ENCODE results near the gene TAF12. TPM values are rescaled to one million over a fixed set of nuclear protein-coding genes. Genes with fewer than 3 reads are reported as not detected.
"Not testable (repeated sequence)": the region's sequence is repeated elsewhere in the genome, so short reads cannot be mapped to it uniquely, and the experiment has no call there.

TAF12 gene
- polyA plus RNA-seq, 1 of the 3 experiments (the other 2 are of a cell fraction): 34.9 TPM

- Histone ChIP-seq H3K27me3 (ENCODE audit: insufficient read depth) (no peaks in the 10 kb centered on the region), H3K9me2 (no peaks in the 10 kb centered on the region), H3K4me1 (ENCODE audit: control insufficient read depth in 1 of 2, insufficient read depth in 2 of 2, low read depth in 1 of 2, low read length in 1 of 2) (peaks cover 5% of the 10 kb centered on the region in 2 experiments; a peak in 1 of 4 replicates), H4K20me1 (ENCODE audit: insufficient read depth) (no peaks in the 10 kb centered on the region), H3K36me3 (replicated peaks in 1 of 2; ENCODE audit: control insufficient read depth in 1 of 2, insufficient read depth in 2 of 2, low read length in 1 of 2) (no peaks in the 10 kb centered on the region), H3K27ac (ENCODE audit: low read depth in 2 of 2, low read length in 1 of 2) (no peak overlapping the region), H3K9ac (no peak overlapping the region), H3K79me2 (ENCODE audit: insufficient read depth) (no peaks in the 10 kb centered on the region), H3K9me3 (no peaks in the 10 kb centered on the region), H3K4me2 (no peak overlapping the region), H2AFZ (ENCODE audit: low read depth) (no peak overlapping the region), H3F3A (replicated peaks; ENCODE audit: insufficient read depth) (peaks cover 3% of the 10 kb centered on the region), H3K4me3 (ENCODE audit: low read depth in 2 of 2, low read length in 1 of 2) (no peak overlapping the region)
- CTCF ChIA-PET: no interaction called here
- TF ChIP-seq GABPA (IDR thresholded peaks at IDR 0.05; ENCODE audit: low read depth): no peak
- no peak for TF ChIP-seq MAX (IDR thresholded peaks at IDR 0.05; ENCODE audit: low read depth)
- TF ChIP-seq GATA2 (CRISPR knock-in tag; IDR thresholded peaks at IDR 0.05): no peak
- TF ChIP-seq RFX5 (IDR thresholded peaks at IDR 0.05; ENCODE audit: low read length): no peak
- DNase-seq: no peak
- POLR2A ChIA-PET: no interaction called here
- 74% methylated on average over 6 of the region's 7 CpGs for WGBS (ENCODE audit: low lambda C conversion rate)
Observed at GRCh38 chr1:28663871-28664470, 21.1 kb upstream of the TAF12 start.

- no peaks in the 10 kb centered on the region for H4K20me1 ChIP-seq (ENCODE audit: insufficient read depth)
- H3K79me2 ChIP-seq (ENCODE audit: insufficient read depth): no peaks in the 10 kb centered on the region
- DNase-seq: no peak
- no peaks in the 10 kb centered on the region for H3F3A ChIP-seq (replicated peaks; ENCODE audit: insufficient read depth)
- no peak overlapping the region for H2AFZ ChIP-seq (ENCODE audit: low read depth)
- TF ChIP-seq RFX5 (IDR thresholded peaks at IDR 0.05; ENCODE audit: low read length) (no peak), EP300 (IDR thresholded peaks at IDR 0.05; ENCODE audit: borderline replicate concordance in 1 of 2, low read depth in 1 of 2, low read length in 1 of 2) (no peak), GABPA (IDR thresholded peaks at IDR 0.05; ENCODE audit: low read depth) (no peak), TCF12 (IDR thresholded peaks at IDR 0.05) (no peak), ELF1 (IDR thresholded peaks at IDR 0.05) (no peak), SMC3 (IDR thresholded peaks at IDR 0.05; ENCODE audit: low read depth, low read length) (no peak), JUND (IDR thresholded peaks at IDR 0.05) (no peak)
- CTCF ChIA-PET: interaction anchor here (1.1 to 1.4 kb wide), 2 partner anchors 12 to 13 kb away, joined by 3 to 4 read pairs; no protein-coding TSS in a partner anchor
- 80% methylated on average over 6 of the region's 6 CpGs for WGBS (ENCODE audit: low lambda C conversion rate)
- H3K9me2 ChIP-seq: no peaks in the 10 kb centered on the region
- H3K36me3 ChIP-seq (replicated peaks in 1 of 2; ENCODE audit: control insufficient read depth in 1 of 2, insufficient read depth in 2 of 2, low read length in 1 of 2): no peaks in the 10 kb centered on the region
- H3K27ac ChIP-seq (ENCODE audit: low read depth in 2 of 2, low read length in 1 of 2): no peak overlapping the region
- no peak overlapping the region for H3K4me3 ChIP-seq (ENCODE audit: low read depth in 2 of 2, low read length in 1 of 2)
- no peaks in the 10 kb centered on the region for H3K4me1 ChIP-seq (ENCODE audit: control insufficient read depth in 1 of 2, insufficient read depth in 2 of 2, low read depth in 1 of 2, low read length in 1 of 2)
- no peak overlapping the region for H3K9ac ChIP-seq
- H3K4me2 ChIP-seq: no peak overlapping the region
- POLR2A ChIA-PET: interaction anchor here (0.6 to 1.4 kb wide), 2 partner anchors 8 to 12 kb away, joined by 3 to 4 read pairs; partner anchors contain the start of gene RNU11
- H3K27me3 ChIP-seq (ENCODE audit: insufficient read depth): no peaks in the 10 kb centered on the region
- H3K9me3 ChIP-seq: no peaks in the 10 kb centered on the region
Observed at GRCh38 chr1:28656335-28656734, 13.5 kb upstream of the TAF12 start.

GRCh38 chr1:28655448-28656311, 12.8 kb upstream of the TAF12 start:
- H3K79me2 ChIP-seq (ENCODE audit: insufficient read depth); H3K4me1 ChIP-seq (ENCODE audit: control insufficient read depth in 1 of 2, insufficient read depth in 2 of 2, low read depth in 1 of 2, low read length in 1 of 2); H3K4me3 ChIP-seq (ENCODE audit: low read depth in 2 of 2, low read length in 1 of 2); H3K9ac ChIP-seq; H2AFZ ChIP-seq (ENCODE audit: low read depth); H3K9me3 ChIP-seq; H3K27ac ChIP-seq (ENCODE audit: low read depth in 2 of 2, low read length in 1 of 2); H3K27me3 ChIP-seq (ENCODE audit: insufficient read depth); H3K36me3 ChIP-seq (replicated peaks in 1 of 2; ENCODE audit: control insufficient read depth in 1 of 2, insufficient read depth in 2 of 2, low read length in 1 of 2); H3K4me2 ChIP-seq; H4K20me1 ChIP-seq (ENCODE audit: insufficient read depth); H3F3A ChIP-seq (replicated peaks; ENCODE audit: insufficient read depth); DNase-seq; H3K9me2 ChIP-seq: not testable (repeated sequence)
- POLR2A ChIA-PET: interaction anchor here (0.6 kb wide), 1 partner anchor 12 kb away, joined by 3 read pairs; no protein-coding TSS in a partner anchor
- WGBS (ENCODE audit: low lambda C conversion rate): 85% methylated on average over 5 of the region's 10 CpGs
- CTCF ChIA-PET: interaction anchor here (1.4 kb wide), 1 partner anchor 14 kb away, joined by 4 read pairs; no protein-coding TSS in a partner anchor

Measured in SK-N-SH (cell line).